Endothelial cell of umbilical vein (primary cell): Measurements from ENCODE around the gene SGPL1. TPM values are rescaled to one million over a fixed set of nuclear protein-coding genes. Genes with fewer than 3 reads are reported as not detected.

Experiments used
- BruUV-seq: library from RNA; stranded (reverse); fragments of 400-500 nt; replicated peaks from 2 replicates; lab custom pipeline; 2021; lab: Mats Ljungman, UMichigan
- CTCF ChIA-PET: fragments of 300-600, 350-600 bp; sonication (Branson Sonifier 250); formaldehyde crosslinking; loops from one replicate; lab custom pipeline; 2021; ENCODE audit warnings: antibody characterized with exemption, inconsistent platforms; lab: Charles Lee
- POLR2A ChIA-PET: fragments of 300-600, 350-600 bp; sonication (Branson Sonifier 250); formaldehyde crosslinking; loops from one replicate; lab custom pipeline; 2021; ENCODE audit warnings: antibody characterized with exemption, inconsistent platforms; lab: Charles Lee
- DNase-seq: peaks from one replicate; pipeline ENCODE4 v3.0.0-alpha.2; 2011; ENCODE audit warnings: low read depth, low spot score
- FAIRE-seq: peaks from 2 replicates; lab custom pipeline; 2011; peaks lifted over from hg19 to GRCh38; lab: Jason Lieb, UNC
- H2AFZ ChIP-seq: 2 replicates; pipeline ENCODE4 v1.6.0; 2012; ENCODE audit warnings: low read depth, low read length, control low read depth, inconsistent platforms
- H3K27ac ChIP-seq: 2 replicates; pipeline ENCODE4 v1.5.1; 2011; ENCODE audit warnings: low read depth, mild to moderate bottlenecking, control low read depth, low read length, moderate library complexity; ENCODE audit not compliant: insufficient read depth
- H3K27me3 ChIP-seq, 2 experiments: 2 replicates each; pipeline versions ENCODE4 v1.6.0 to v1.6.1; 2011; ENCODE audit warnings: low read length in 2 of 2, mixed read lengths in 1 of 2; ENCODE audit not compliant: control insufficient read depth in 2 of 2, insufficient read depth in 2 of 2
- H3K36me3 ChIP-seq, 2 experiments: 2 replicates in 1 of 2; 3 replicates in 1 of 2; pipeline ENCODE4 v1.5.1; 2011; ENCODE audit warnings: low read length in 2 of 2, mild to moderate bottlenecking in 1 of 2, moderate library complexity in 1 of 2; ENCODE audit not compliant: control insufficient read depth in 2 of 2, insufficient read depth in 2 of 2; ENCODE audit errors: extremely low read depth in 1 of 2
- H3K4me1 ChIP-seq: 3 replicates; pipeline ENCODE4 v1.5.1; 2011; ENCODE audit warnings: mild to moderate bottlenecking, low read length; ENCODE audit not compliant: control insufficient read depth, insufficient read depth; ENCODE audit errors: extremely low read depth
- H3K4me2 ChIP-seq: 2 replicates; pipeline ENCODE4 v1.6.1; 2011; ENCODE audit warnings: low read length, control low read depth, mixed read lengths; ENCODE audit not compliant: insufficient read depth
- H3K4me3 ChIP-seq, 3 experiments: fragments of 200-600 bp in 1 of 3; sonication (generic), shearing (Covaris generic) in 1 of 3; replicated peaks in 1 of 3; 2 replicates each; pipeline ENCODE4 v1.5.1; 2011 to 2016; ENCODE audit warnings: control low read depth in 3 of 3, low read length in 3 of 3, mild to moderate bottlenecking in 2 of 3, inconsistent platforms in 1 of 3, low read depth in 1 of 3, moderate library complexity in 1 of 3; ENCODE audit not compliant: insufficient read depth in 1 of 3
- H3K79me2 ChIP-seq: 2 replicates; pipeline ENCODE4 v1.6.0; 2012; ENCODE audit warnings: low read length, inconsistent platforms; ENCODE audit not compliant: control insufficient read depth, insufficient read depth
- H3K9ac ChIP-seq: replicated peaks from 2 replicates; pipeline ENCODE3; 2011; ENCODE audit warnings: low read length, control low read depth; ENCODE audit not compliant: insufficient read depth; ENCODE audit errors: extremely low read depth
- H3K9me1 ChIP-seq: replicated peaks from 3 replicates; pipeline ENCODE4 v1.6.0; 2011; ENCODE audit warnings: mild to moderate bottlenecking, low read length; ENCODE audit not compliant: control insufficient read depth, insufficient read depth; ENCODE audit errors: extremely low read depth
- H3K9me3 ChIP-seq: replicated peaks from 2 replicates; pipeline ENCODE4 v1.5.1; 2012; ENCODE audit warnings: low read length, inconsistent platforms; ENCODE audit not compliant: control insufficient read depth, insufficient read depth
- H4K20me1 ChIP-seq: replicated peaks from 2 replicates; pipeline ENCODE3; 2011; ENCODE audit warnings: mild to moderate bottlenecking, low read length; ENCODE audit not compliant: control insufficient read depth, insufficient read depth; ENCODE audit errors: extremely low read depth
- EZH2 ChIP-seq: IDR thresholded peaks from 2 replicates; pipeline ENCODE4 v1.6.1; 2012; ENCODE audit warnings: borderline replicate concordance, low read depth, mild to moderate bottlenecking, moderate library complexity, low read length, inconsistent platforms; ENCODE audit not compliant: severe bottlenecking
- FOS ChIP-seq: IDR thresholded peaks from 2 replicates; pipeline ENCODE4 v1.6.1; 2011; ENCODE audit warnings: mild to moderate bottlenecking, low read length, moderate library complexity, borderline replicate concordance; ENCODE audit not compliant: insufficient read depth
- GATA2 ChIP-seq: IDR thresholded peaks from 2 replicates; pipeline ENCODE4 v1.7.0; 2011; ENCODE audit warnings: low read depth, mild to moderate bottlenecking, moderate library complexity, mixed read lengths, low read length; ENCODE audit not compliant: insufficient read length, insufficient read depth
- JUN ChIP-seq: IDR thresholded peaks from 2 replicates; pipeline ENCODE4 v1.6.1; 2011; ENCODE audit warnings: borderline replicate concordance, low read depth; ENCODE audit not compliant: insufficient read length, insufficient read depth
- MAX ChIP-seq: IDR thresholded peaks from 2 replicates; pipeline ENCODE4 v1.6.1; 2011; ENCODE audit not compliant: insufficient read depth, insufficient read length
- MYC ChIP-seq: IDR thresholded peaks from one replicate; pipeline ENCODE4 v1.6.1; 2011; ENCODE audit warnings: mild to moderate bottlenecking, low read depth, low read length
- POLR2A ChIP-seq: IDR thresholded peaks from 2 replicates; pipeline ENCODE4 v1.6.1; 2012; ENCODE audit warnings: low read depth, mild to moderate bottlenecking, control low read depth, low read length
- POLR2AphosphoS5 ChIP-seq: IDR thresholded peaks from 2 replicates; pipeline ENCODE4 v1.6.1; 2012; ENCODE audit warnings: low read depth, mild to moderate bottlenecking, control low read depth, low read length, moderate library complexity; ENCODE audit not compliant: insufficient read depth
- dilution Hi-C: fragments of 300-500 bp; cut with MboI; formaldehyde crosslinking; loops from one replicate; pipeline ENCODE4 v1.15.0; 2019; ENCODE audit warnings: low sequenced_read_pairs; ENCODE audit not compliant: extremely low pct_ligation_motif_present
- intact Hi-C: fragments of 100-400 bp; cut with micrococcal nuclease; formaldehyde crosslinking; loops from one replicate; pipeline ENCODE4 v1.10.0; 2022
- polyA plus RNA-seq, 4 experiments: library from polyadenylated mRNA; depleted of rRNA in 3 of 4; stranded (reverse) in 3 of 4; unstranded in 1 of 4; fragments of >200 nt; gene quantifications; 2 replicates each; pipeline versions ENCODE4 v1.2.1 to v1.2.3, GENCODE V29; 2011 to 2012; ENCODE audit warnings: missing spikeins in 1 of 4
- total RNA-seq: library from RNA; stranded (reverse); gene quantifications from 2 replicates; pipeline ENCODE4 v1.2.3, GENCODE V29; 2021
- TF ChIP-seq, protein P1 (sequence below), 2 donors: IDR thresholded peaks; 1 replicate in 1 of 2; 2 replicates in 1 of 2; pipeline ENCODE4 v1.5.1; 2011; ENCODE audit warnings: low read length in 2 of 2, mild to moderate bottlenecking in 2 of 2, moderate library complexity in 2 of 2, control low read depth in 1 of 2, inconsistent platforms in 1 of 2, low read depth in 1 of 2; ENCODE audit not compliant: insufficient read depth in 1 of 2; ENCODE audit errors: extremely low read depth in 1 of 2

SGPL1 gene
- total and polyA plus RNA-seq, 2 donors (not counting 3 experiments of a cell fraction or from before 2014, with no cell fraction given): 11.4 to 25.2 TPM

DNA sequence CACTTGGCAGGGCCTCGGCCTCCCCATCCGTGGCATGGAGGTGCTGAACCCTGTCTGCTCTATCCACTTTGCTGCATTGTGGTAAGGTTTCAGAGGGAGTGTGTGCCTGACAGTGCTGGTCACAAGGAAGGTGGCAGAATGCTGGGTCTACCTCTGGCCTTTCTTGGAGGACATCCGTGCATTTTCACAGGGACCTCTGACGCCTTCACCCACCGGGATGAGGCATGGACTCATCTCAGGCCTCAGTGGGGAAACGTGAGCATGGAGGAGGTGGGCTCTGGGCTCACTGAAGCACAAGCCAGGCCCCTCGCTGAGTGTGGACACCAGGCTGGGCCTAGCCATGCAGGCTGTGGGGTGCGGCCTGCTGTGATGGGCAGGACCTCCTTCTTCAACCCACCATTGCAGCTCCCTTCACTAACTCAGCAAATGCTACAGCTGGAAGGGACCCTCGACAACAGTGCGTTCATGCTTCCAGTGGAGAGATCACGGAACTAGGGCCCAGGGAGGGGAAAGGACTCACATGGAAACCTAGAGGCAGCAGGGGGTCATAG is 39.2 kb upstream of the SGPL1 start:
- dilution Hi-C loops: no loop called here
- intact Hi-C loops: no loop called here
- H2AFZ ChIP-seq: no peak overlapping the region
- no peak overlapping the region for H3K27ac ChIP-seq
- DNase-seq: no peak
- H3K9me1 ChIP-seq: no peaks in the 10 kb centered on the region
- no peak for TF ChIP-seq POLR2A
- no peak for TF ChIP-seq EZH2
- no peak for TF ChIP-seq MAX
- no peak for TF ChIP-seq MYC
- TF ChIP-seq FOS: no peak
- TF ChIP-seq, protein P1, sequence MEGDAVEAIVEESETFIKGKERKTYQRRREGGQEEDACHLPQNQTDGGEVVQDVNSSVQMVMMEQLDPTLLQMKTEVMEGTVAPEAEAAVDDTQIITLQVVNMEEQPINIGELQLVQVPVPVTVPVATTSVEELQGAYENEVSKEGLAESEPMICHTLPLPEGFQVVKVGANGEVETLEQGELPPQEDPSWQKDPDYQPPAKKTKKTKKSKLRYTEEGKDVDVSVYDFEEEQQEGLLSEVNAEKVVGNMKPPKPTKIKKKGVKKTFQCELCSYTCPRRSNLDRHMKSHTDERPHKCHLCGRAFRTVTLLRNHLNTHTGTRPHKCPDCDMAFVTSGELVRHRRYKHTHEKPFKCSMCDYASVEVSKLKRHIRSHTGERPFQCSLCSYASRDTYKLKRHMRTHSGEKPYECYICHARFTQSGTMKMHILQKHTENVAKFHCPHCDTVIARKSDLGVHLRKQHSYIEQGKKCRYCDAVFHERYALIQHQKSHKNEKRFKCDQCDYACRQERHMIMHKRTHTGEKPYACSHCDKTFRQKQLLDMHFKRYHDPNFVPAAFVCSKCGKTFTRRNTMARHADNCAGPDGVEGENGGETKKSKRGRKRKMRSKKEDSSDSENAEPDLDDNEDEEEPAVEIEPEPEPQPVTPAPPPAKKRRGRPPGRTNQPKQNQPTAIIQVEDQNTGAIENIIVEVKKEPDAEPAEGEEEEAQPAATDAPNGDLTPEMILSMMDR (IDR thresholded peaks at IDR 0.05; ENCODE audit: extremely low read depth in 1 of 2, insufficient read depth in 1 of 2, low read depth in 1 of 2, low read length in 2 of 2): no peak
- no peak for TF ChIP-seq GATA2
- no peak for TF ChIP-seq POLR2AphosphoS5
- TF ChIP-seq JUN: no peak
- POLR2A ChIA-PET: no interaction called here
- no peaks in the 10 kb centered on the region for H3K36me3 ChIP-seq
- H3K4me1 ChIP-seq: no peaks in the 10 kb centered on the region
- no peaks in the 10 kb centered on the region for H4K20me1 ChIP-seq
- no peaks in the 10 kb centered on the region for H3K9me3 ChIP-seq
- CTCF ChIA-PET: no interaction called here
- BruUV-seq: no TSS peak
- H3K4me2 ChIP-seq: no peak overlapping the region
- peaks cover 0 to 4% of the 10 kb centered on the region in 2 experiments for H3K27me3 ChIP-seq
- no peak overlapping the region for H3K9ac ChIP-seq
- no peak for FAIRE-seq
- H3K79me2 ChIP-seq: no peaks in the 10 kb centered on the region
- no peak overlapping the region for H3K4me3 ChIP-seq
